DND-41 (cell line): ENCODE results near the gene C11orf68.

ENCODE experiments used
- ATAC-seq: fragments of 200-7000 bp; cut with Tn5 transposase; 3 replicates; pipeline ENCODE4 v1.9.1; 2021; ENCODE audit warnings: low read depth; ENCODE audit not compliant: insufficient read depth
- DNase-seq: peaks from one replicate; pipeline ENCODE4 v3.0.0-alpha.2; 2020
- H2AFZ ChIP-seq: 2 replicates; pipeline ENCODE4 v1.6.0; 2012; ENCODE audit warnings: low read depth, low read length
- H3K27ac ChIP-seq: 2 replicates; pipeline ENCODE4 v1.5.1; 2012; ENCODE audit warnings: low read length, inconsistent platforms
- H3K27me3 ChIP-seq: fragments of 200-600 bp; sonication (generic); 2 replicates; pipeline ENCODE4 v1.6.0; 2012; ENCODE audit warnings: low read length, mild to moderate bottlenecking, inconsistent platforms; ENCODE audit not compliant: insufficient read depth, poor library complexity
- H3K36me3 ChIP-seq: 2 replicates; pipeline ENCODE4 v1.5.1; 2012; ENCODE audit warnings: low read length, inconsistent platforms; ENCODE audit not compliant: insufficient read depth
- H3K4me1 ChIP-seq: 2 replicates; pipeline ENCODE4 v1.5.1; 2012; ENCODE audit warnings: mild to moderate bottlenecking, low read length; ENCODE audit not compliant: insufficient read depth
- H3K4me2 ChIP-seq: 2 replicates; pipeline ENCODE4 v1.6.0; 2012; ENCODE audit warnings: mild to moderate bottlenecking, moderate library complexity, low read length, inconsistent platforms; ENCODE audit not compliant: insufficient read depth
- H3K4me3 ChIP-seq, 2 experiments: fragments of 200-600 bp in 1 of 2; shearing (Covaris generic) in 1 of 2; 2 replicates each; pipeline ENCODE4 v1.5.1; 2012 to 2016; ENCODE audit warnings: inconsistent platforms in 2 of 2, low read length in 2 of 2, mild to moderate bottlenecking in 2 of 2, low read depth in 1 of 2, moderate library complexity in 1 of 2
- H3K79me2 ChIP-seq: 2 replicates; pipeline ENCODE4 v1.6.0; 2012; ENCODE audit warnings: low read length, inconsistent platforms; ENCODE audit not compliant: insufficient read depth
- H3K9ac ChIP-seq: 2 replicates; pipeline ENCODE4 v1.6.0; 2012; ENCODE audit warnings: low read depth, mild to moderate bottlenecking, inconsistent platforms, low read length, moderate library complexity
- H3K9me3 ChIP-seq: 2 replicates; pipeline ENCODE4 v1.5.1; 2012; ENCODE audit warnings: low read length, moderate library complexity, mild to moderate bottlenecking, inconsistent platforms; ENCODE audit not compliant: insufficient read depth, severe bottlenecking
- H4K20me1 ChIP-seq: 2 replicates; pipeline ENCODE4 v1.6.0; 2012; ENCODE audit warnings: low read length; ENCODE audit not compliant: insufficient read depth
- CTCF ChIP-seq: IDR thresholded peaks from 2 replicates; pipeline ENCODE4 v1.5.1; 2012; ENCODE audit warnings: borderline replicate concordance, low read length, moderate library complexity, mild to moderate bottlenecking; ENCODE audit not compliant: poor library complexity, severe bottlenecking; ENCODE audit errors: extremely low read depth
- EZH2 ChIP-seq: IDR thresholded peaks from 3 replicates; pipeline ENCODE4 v1.6.1; 2012; ENCODE audit warnings: borderline replicate concordance, low read depth, mild to moderate bottlenecking, moderate library complexity, low read length, inconsistent platforms; ENCODE audit not compliant: severe bottlenecking

The C11orf68 gene

GRCh38 chr11:65921033-65921555, 2.2 kb upstream of the C11orf68 start:
- H3K79me2 ChIP-seq: peaks cover 36% of the 10 kb centered on the region
- peak overlapping the region; percentile 0; the same call in 1 of the 2 replicates for H3K27ac ChIP-seq
- no peaks in the 10 kb centered on the region for H3K27me3 ChIP-seq
- no peak for DNase-seq
- H2AFZ ChIP-seq: no peak overlapping the region
- peaks cover 15% of the 10 kb centered on the region for H4K20me1 ChIP-seq
- H3K4me1 ChIP-seq: peaks cover 33% of the 10 kb centered on the region
- peak overlapping the region; percentile 72; the same call in 1 of the 2 replicates for H3K9ac ChIP-seq
- H3K36me3 ChIP-seq: peaks cover 48% of the 10 kb centered on the region
- ATAC-seq: no peak
- peak overlapping the region; percentile 90 for H3K4me2 ChIP-seq
- no peaks in the 10 kb centered on the region for H3K9me3 ChIP-seq
- H3K4me3 ChIP-seq: peak overlapping the region in 1 of 2 experiments; percentile 84; a peak in 2 of 4 replicates
- TF ChIP-seq CTCF: no peak
- TF ChIP-seq EZH2: no peak

DNA sequence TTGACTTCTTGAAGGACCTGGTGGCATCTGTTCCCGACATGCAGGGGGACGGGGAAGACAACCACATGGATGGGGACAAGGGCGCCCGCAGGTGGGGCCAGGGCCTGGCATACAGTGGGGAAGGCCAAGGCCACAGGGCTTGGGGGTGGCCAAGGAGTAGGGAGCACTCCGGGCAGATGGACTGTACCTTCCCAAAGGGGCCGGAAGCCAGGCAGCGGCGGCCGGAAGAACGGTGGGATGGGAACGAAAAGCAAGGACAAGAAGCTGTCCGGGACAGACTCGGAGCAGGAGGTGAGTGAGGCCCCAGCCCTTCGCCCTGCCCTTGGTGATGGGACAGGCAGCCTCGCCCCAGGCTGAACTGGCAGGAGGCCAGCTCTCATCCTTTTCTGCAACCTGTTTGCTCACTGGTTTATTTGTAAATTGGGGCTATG, 1.5 kb upstream of the C11orf68 start:
- Histone ChIP-seq H3K27me3 (no peaks in the 10 kb centered on the region), H3K4me2 (peak overlapping the region; percentile 90), H2AFZ (no peak overlapping the region), H3K9me3 (no peaks in the 10 kb centered on the region), H4K20me1 (peaks cover 15% of the 10 kb centered on the region), H3K4me1 (peaks cover 33% of the 10 kb centered on the region), H3K4me3 (peak overlapping the region; percentile 84 to 88; a peak in 3 of 4 replicates), H3K27ac (peak overlapping the region; percentile 82), H3K79me2 (peaks cover 36% of the 10 kb centered on the region), H3K36me3 (peaks cover 48% of the 10 kb centered on the region), H3K9ac (peak overlapping the region; percentile 72)
- DNase-seq (no peak), ATAC-seq (no peak)
- TF ChIP-seq CTCF (peak; percentile 0), EZH2 (no peak)

DNA sequence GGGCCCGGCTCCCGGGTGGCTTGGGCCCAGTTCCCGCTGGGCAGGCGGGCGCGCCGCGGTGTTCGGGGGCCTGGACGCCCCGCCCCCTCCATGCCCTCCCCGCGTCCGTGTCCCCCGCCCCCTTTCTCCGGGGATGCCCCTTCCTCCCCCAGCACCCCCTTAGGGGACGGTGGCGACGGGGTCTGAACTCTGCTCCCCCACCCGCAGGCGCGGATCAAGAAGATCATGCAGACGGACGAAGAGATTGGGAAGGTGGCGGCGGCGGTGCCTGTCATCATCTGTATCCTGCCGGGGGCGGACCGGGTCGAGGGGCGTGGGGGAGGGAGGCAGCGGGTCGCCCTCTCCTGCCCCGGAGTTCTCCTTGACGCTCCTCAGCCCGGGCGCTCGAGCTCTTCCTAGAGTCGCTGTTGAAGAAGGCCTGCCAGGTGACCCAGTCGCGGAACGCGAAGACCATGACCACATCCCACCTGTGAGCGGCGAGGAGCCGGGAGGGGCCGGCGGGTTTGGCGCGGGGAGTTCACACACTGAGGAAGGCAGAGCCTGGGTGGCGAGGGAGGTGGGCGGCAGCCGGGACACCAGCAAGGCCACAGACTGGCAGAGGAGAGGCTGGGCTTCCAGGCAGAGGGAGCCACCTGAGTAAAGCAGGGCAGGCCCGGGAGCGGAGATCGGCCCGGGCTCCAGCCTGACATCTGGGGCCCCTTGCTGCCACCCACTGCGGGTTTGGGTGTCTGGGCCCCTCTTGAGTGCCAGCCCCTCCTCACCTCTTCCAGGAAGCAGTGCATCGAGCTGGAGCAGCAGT, 910 bp upstream of the C11orf68 start:
- Histone ChIP-seq H4K20me1 (peaks cover 15% of the 10 kb centered on the region), H3K9ac (peak overlapping the region; percentile 72), H2AFZ (peak overlapping the region; percentile 74), H3K4me3 (peak overlapping the region; percentile 84 to 88), H3K36me3 (peaks cover 48% of the 10 kb centered on the region), H3K27ac (peak overlapping the region; percentile 82), H3K4me2 (peak overlapping the region; percentile 90), H3K79me2 (peaks cover 36% of the 10 kb centered on the region), H3K9me3 (no peaks in the 10 kb centered on the region), H3K27me3 (no peaks in the 10 kb centered on the region), H3K4me1 (peaks cover 33% of the 10 kb centered on the region)
- ATAC-seq (peak; percentile 48), DNase-seq (peak; percentile 71)
- peak; percentile 10 for TF ChIP-seq CTCF
- no peak for TF ChIP-seq EZH2
